Kidney epithelial cell (primary cell): ENCODE results near the gene KIT. TPM values are rescaled to one million over a fixed set of nuclear protein-coding genes. Genes with fewer than 3 reads are reported as not detected.

Source experiments
- DNase-seq: peaks from one replicate; pipeline ENCODE4 v3.0.0-alpha.2; 2010; ENCODE audit warnings: low read depth
- H3K27me3 ChIP-seq: 2 replicates; pipeline ENCODE4 v1.6.0; 2011; ENCODE audit warnings: low read length; ENCODE audit not compliant: control insufficient read depth, insufficient read depth
- H3K36me3 ChIP-seq: 2 replicates; pipeline ENCODE4 v1.5.1; 2011; ENCODE audit warnings: low read length; ENCODE audit not compliant: control insufficient read depth, insufficient read depth
- H3K4me3 ChIP-seq: 2 replicates; pipeline ENCODE4 v1.5.1; 2011; ENCODE audit warnings: low read depth, mild to moderate bottlenecking, control low read depth, low read length
- total RNA-seq: library from RNA; depleted of rRNA; stranded (reverse); fragments of >200 nt; gene quantifications from 2 replicates; pipeline ENCODE4 v1.2.3, GENCODE V29; 2015
- TF ChIP-seq, protein P1 (sequence below): IDR thresholded peaks from 2 replicates; pipeline ENCODE4 v1.5.1; 2011; ENCODE audit warnings: mild to moderate bottlenecking, moderate library complexity, low read length, control low read depth, inconsistent platforms; ENCODE audit not compliant: insufficient read depth, poor library complexity, severe bottlenecking

Gene KIT
- total RNA-seq, 1 donor from 2014 or later = 1.7 TPM

DNA sequence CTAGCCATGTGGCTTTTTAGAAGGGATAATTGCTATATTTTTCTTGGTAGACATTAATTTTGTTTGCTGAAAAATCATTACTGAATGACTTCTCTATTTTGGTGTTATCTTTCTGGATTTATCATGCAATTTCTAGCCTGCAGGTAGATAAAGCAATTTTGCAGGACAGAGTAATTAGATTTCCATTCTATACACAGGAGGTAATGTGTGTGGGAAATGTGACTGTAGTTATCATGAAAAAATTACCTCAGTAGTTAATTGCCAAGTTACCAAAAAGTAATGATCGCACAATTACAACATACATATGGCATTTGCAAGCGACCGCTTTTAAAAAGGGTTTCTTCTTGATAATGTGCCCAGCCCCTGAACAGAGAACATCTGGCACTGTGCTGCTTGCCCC, 66.1 kb downstream of the KIT start:
- TF ChIP-seq, protein P1, sequence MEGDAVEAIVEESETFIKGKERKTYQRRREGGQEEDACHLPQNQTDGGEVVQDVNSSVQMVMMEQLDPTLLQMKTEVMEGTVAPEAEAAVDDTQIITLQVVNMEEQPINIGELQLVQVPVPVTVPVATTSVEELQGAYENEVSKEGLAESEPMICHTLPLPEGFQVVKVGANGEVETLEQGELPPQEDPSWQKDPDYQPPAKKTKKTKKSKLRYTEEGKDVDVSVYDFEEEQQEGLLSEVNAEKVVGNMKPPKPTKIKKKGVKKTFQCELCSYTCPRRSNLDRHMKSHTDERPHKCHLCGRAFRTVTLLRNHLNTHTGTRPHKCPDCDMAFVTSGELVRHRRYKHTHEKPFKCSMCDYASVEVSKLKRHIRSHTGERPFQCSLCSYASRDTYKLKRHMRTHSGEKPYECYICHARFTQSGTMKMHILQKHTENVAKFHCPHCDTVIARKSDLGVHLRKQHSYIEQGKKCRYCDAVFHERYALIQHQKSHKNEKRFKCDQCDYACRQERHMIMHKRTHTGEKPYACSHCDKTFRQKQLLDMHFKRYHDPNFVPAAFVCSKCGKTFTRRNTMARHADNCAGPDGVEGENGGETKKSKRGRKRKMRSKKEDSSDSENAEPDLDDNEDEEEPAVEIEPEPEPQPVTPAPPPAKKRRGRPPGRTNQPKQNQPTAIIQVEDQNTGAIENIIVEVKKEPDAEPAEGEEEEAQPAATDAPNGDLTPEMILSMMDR = no peak
- no peak for DNase-seq

DNA sequence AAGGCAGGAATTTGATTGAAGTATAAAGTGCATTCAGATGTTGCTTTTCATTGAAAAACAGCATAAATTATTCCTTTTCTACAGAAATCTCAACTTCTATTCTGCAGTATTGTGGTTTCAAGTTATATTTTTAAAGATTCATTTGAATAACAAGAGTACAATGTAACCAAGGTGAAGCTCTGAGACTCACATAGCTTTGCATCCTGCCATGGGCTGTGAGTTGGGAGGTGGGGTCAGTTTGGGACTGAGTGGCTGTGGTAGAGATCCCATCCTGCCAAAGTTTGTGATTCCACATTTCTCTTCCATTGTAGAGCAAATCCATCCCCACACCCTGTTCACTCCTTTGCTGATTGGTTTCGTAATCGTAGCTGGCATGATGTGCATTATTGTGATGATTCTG, 69.2 kb downstream of the KIT start:
- DNase-seq = no peak
- H3K27me3 ChIP-seq = no peaks in the 10 kb centered on the region
- H3K4me3 ChIP-seq = no peak overlapping the region
- TF ChIP-seq, protein P1 = no peak
- no peaks in the 10 kb centered on the region for H3K36me3 ChIP-seq

More for the DNA sequence above, 66.1 kb downstream of the KIT start:
- no peak overlapping the region for H3K4me3 ChIP-seq
- no peaks in the 10 kb centered on the region for H3K27me3 ChIP-seq
- H3K36me3 ChIP-seq = no peaks in the 10 kb centered on the region

GRCh38 chr4:54727346-54727745, 69.6 kb downstream of the KIT start:
- no peak for DNase-seq
- H3K36me3 ChIP-seq = no peaks in the 10 kb centered on the region
- no peak overlapping the region for H3K4me3 ChIP-seq
- TF ChIP-seq, protein P1 = no peak
- H3K27me3 ChIP-seq = no peaks in the 10 kb centered on the region

DNA sequence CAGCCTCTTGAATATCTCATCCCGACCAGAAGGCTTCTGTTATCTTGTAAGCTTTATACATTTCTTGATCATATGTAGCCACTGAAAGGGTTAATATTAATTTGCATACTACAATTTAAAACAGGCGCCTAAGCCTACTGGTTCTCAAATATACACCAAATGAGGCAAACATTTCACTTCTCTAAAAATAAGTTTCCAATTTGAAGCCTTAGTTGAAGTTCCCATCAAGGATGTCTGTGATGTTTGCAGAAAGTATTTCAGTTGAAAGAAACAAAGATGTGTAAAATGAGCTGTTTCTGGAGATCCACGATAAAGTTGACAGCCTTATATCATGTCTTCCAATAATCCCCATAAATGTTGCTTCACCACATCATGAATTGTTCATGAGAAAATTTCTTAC, 70.6 kb downstream of the KIT start:
- H3K36me3 ChIP-seq = no peaks in the 10 kb centered on the region
- no peaks in the 10 kb centered on the region for H3K27me3 ChIP-seq
- DNase-seq = no peak
- H3K4me3 ChIP-seq = no peak overlapping the region
- TF ChIP-seq, protein P1 = no peak

DNA sequence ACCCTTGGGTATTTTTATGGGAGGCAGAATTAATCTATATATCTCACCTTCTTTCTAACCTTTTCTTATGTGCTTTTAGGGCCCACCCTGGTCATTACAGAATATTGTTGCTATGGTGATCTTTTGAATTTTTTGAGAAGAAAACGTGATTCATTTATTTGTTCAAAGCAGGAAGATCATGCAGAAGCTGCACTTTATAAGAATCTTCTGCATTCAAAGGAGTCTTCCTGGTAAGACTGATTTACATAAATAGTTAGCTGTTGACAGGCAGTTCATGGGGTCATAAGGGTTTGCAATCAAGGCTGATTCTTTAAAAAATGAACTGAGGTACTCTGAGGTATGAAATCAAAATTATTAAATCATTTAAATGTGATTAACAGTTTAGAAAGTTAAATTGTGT, 71.5 kb downstream of the KIT start:
- H3K36me3 ChIP-seq = no peaks in the 10 kb centered on the region
- no peak for DNase-seq
- H3K27me3 ChIP-seq = no peaks in the 10 kb centered on the region
- TF ChIP-seq, protein P1 = no peak
- H3K4me3 ChIP-seq = no peak overlapping the region

GRCh38 chr4:54730581-54730980, 72.8 kb downstream of the KIT start:
- TF ChIP-seq, protein P1 = no peak
- H3K4me3 ChIP-seq = no peak overlapping the region
- no peaks in the 10 kb centered on the region for H3K27me3 ChIP-seq
- no peaks in the 10 kb centered on the region for H3K36me3 ChIP-seq
- no peak for DNase-seq
